HG03025 (cell line): ENCODE measurements around the gene PLSCR3.
A peak's percentile ranks its signal among the peaks of the same experiment; 100 is the strongest.

Experiments used
- ATAC-seq: cut with Tn5 transposase; IDR thresholded peaks from one replicate; pipeline ENCODE4 v1.9.1; 2021; ENCODE audit warnings: mild to moderate bottlenecking, moderate library complexity; ENCODE audit not compliant: unreplicated experiment, low FRiP score

Gene PLSCR3

GRCh38 chr17:7407082-7407481 lies 12.8 kb upstream of the PLSCR3 start:
- no peak for ATAC-seq

DNA sequence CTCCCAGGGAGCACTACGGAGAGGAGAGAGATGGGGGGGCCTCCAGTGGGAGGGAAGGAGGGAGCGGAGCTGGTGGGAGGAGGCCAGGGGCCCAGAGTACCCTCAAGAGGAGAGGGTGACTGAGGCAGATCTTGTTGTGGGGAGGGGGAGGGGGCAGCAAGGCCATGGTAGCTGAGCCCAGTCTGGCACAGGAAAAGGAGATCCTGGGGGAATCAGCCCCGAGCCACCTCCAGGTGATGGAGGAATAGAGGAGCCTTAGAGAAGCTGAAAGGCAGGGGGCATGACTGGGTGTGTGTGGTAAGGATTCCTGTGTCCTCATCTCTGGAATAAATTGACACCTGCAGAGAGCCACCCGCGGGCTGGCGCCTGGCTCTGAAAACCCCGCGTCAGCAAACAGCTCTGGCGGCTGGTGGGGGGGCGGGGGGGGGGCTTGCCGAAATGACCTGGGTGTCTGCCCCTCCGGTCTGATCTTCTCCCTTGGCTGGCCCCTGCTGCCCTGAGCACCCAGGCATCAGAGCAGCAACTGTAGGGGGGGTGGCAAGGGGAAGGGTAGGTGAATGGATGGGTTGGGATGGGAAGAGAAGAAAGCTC lies 12.0 kb upstream of the PLSCR3 start:
- ATAC-seq = no peak

- no peak for ATAC-seq
Measured at GRCh38 chr17:7405350-7406234, 11.3 kb upstream of the PLSCR3 start.

DNA sequence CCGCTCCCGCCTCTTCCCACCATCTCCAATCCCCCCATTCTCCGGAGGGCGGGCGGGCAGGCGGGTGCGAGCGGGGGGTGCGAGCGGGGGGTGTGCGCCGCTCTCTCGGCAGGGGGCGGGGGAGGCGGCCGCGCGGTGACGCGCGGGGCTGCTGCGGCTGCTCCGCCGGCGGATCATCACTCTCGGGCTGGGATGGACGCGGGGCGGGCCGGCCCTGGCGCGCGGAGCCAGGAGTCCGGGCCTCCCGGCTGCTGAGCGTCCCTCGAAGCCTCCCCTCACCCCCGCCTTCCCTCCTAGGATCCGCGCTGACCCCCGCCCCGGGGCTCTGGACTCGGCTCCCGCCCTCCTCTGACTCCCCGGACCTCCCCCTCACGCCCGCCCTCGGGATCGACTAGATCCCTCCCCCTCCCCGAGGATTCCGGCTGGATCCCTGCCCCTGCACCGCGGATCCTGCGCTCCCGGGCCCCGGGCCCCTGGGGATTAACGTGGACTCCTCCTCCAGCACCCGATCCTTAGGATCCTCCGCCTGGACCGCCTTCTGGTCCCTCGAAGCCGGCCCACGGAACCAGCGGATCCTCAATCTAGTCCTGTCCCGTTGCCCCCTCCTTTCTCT lies 10.5 kb upstream of the PLSCR3 start:
- peak; percentile 7 for ATAC-seq

DNA sequence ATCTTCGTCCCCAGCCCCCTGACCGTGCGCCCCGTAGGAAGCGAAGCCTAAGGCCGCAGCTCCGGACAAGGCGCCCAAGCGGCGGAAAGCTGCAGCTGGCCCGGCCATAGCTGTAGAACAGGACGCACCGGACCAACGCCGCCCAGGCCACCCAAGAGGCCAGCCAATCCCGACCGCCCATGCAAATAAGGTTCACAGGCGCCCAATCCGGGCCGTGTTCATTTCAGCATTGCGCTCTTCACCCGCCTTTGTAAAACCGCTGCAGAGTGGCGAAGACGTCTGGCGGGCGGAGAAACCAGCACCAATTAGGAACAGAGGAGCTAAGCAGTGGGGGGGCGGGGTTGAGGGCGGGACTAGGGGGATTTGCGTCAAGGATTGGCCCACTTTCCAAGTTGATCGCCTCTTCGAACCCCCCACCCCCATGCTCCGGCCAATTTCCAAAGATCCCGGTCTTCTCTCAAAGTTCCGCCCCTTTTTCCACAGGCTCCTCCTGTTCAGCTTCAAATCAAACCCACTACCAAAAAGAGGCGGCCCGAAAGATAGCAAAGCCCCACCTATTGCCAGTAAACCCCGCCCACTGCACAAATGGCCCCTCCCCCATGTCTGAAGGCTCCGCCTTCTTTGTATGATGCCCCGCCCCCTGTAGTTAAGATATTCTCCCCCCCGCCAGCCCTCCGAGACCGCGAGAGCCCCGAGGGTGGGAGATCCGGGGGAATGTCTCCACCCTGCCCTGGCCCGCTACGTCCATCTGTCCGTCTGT lies 9.8 kb upstream of the PLSCR3 start, which contains the start of gene TMEM256:
TMEM256 (minus strand) TSS at position 121 of the 760 bp plus-strand sequence; CDS start at position 108, 13 bp downstream.
- ATAC-seq = peak; percentile 81

DNA sequence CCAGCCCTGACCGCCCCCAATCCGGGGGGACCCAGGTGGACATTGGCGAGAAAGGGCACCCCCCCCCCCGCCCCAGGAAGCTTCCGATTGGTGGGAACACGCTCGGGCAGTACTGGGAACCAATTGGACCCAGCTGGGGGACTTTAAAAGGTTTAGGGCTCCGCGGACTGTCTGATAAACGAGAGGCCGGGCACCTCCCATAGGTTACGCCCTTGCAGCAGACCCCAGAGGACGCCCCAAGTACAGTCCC lies 9.3 kb upstream of the PLSCR3 start:
- ATAC-seq = no peak

- no peak for ATAC-seq
Measured at GRCh38 chr17:7403043-7403726, 8.9 kb upstream of the PLSCR3 start.

- no peak for ATAC-seq
Measured at GRCh38 chr17:7398612-7399011, 4.3 kb upstream of the PLSCR3 start.

DNA sequence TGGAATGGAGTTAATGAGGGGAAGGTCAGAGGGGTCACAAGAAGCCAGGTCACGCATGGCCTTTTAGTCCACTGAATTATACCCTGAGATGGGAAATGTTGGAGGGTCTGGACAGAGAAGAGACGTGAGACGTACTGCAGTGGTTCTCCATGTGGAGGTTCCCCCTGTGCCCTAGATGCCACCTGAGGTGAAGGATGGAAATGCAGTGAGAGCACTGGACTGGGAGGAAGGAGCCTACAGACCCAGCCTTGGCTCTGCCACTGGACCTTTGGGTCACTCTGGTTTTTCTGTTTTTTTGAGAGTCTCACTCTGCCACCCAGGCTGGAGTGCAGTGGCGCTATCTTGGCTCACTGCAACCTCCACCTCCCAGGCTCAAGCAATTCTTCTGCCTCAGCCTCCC lies 1.8 kb upstream of the PLSCR3 start:
- ATAC-seq = no peak

DNA sequence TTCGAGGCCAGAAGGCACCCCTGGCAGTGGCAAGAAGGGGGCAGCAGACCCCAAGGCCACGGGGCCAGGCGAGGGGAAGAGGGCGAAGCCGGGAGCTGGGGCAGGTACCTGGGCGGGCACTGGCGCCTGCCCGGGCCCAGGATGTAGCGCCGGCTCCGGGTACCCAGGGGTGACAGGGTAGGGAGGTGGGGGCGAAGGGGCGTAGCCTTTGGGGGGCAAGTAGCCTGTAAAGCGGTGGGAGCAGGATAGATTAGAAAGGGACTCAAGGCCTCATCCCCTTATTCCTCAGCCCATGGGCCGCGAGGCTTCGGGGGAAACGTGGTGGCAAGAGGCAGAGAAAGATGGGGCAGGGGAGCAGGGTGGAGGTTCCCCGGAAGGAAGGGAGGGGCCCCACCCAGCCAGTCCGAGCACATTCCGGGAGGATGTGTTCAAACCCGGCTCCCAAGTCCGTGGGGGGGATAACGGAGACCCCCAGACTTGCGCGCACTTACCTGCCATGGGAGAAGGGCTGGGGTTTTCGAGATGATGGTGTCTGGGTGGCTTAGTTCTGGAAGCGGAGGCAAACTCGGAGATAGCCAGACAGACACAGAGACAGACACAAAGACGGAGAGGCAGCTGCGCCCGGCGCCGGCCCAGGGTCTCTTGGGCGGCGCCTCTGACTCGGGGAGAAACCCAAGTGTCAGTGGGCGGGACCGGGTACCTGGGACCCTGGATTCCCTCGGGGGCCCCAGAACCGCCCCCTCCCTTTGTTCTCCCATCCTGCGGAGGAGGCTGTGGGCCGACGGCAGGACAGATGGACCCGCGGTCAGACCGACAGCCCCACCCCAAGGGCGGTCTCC lies 493 bp downstream of the PLSCR3 start:
- peak; percentile 33 for ATAC-seq

DNA sequence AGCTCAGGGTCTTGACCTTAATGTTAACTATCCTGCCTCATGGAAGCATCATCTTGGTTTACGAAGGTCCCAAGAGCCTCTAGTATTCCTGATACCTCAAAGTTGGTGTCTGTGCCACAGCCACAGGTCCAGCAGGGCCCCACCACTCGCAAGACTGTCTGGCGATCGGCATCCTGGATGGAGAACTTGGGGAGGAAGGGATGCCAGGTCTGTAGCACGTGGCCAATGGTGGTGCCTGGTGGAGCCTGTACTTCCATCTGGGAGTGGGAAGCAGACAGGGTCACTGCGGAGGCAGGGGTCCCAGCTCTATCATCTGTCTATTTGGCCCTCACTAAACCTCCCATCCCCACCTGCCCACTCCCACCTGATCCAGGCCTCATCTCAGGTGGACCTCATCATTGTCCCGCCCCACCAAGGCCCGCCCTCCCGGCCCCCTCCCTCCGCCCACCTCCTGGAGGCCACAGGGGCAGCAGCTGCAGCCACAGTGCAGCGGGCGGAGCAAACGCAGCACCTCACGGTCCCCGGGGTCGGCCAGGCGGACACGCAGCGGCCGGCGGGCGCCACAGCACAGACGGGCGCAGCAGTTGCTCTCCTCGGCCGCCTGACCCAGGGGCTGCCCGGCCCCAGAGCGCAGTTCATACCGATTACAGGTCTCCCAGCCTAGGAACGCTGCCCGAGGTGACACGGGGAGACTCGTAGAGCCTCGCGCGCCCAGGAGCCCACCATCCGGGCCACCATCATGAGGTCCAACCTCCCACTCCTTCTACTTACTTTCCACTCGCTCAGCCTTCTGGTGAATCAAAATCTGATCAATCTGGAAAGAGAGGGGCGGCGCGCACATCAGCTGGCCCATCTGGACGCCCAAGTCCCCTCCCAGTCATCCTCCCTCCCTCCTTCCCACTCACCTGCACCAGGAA lies 1.4 kb downstream of the PLSCR3 start:
- ATAC-seq = no peak

GRCh38 chr17:7391307-7391706 lies 3.0 kb downstream of the PLSCR3 start:
- ATAC-seq = no peak

- ATAC-seq = no peak
Measured at GRCh38 chr17:7389924-7390910, 4.1 kb downstream of the PLSCR3 start.

DNA sequence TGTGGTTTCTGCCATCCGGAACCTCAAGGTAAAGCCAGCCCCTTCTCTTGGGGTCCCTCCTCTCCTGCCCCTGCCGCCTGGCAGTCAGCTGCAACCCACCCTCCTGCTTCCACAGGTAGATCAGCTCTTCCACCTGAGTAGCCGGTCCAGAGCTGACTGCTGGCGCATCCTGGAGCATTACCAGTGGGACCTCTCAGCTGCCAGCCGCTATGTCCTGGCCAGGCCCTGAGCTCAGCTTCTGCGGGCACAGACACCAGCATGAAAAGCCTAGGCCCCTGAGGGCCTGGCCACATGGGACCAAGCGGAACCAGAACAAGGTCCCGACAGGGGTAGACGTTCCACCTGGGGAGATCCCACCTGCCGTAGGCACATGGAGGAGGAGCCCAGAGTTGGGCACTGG lies 5.5 kb downstream of the PLSCR3 start:
- ATAC-seq = no peak

DNA sequence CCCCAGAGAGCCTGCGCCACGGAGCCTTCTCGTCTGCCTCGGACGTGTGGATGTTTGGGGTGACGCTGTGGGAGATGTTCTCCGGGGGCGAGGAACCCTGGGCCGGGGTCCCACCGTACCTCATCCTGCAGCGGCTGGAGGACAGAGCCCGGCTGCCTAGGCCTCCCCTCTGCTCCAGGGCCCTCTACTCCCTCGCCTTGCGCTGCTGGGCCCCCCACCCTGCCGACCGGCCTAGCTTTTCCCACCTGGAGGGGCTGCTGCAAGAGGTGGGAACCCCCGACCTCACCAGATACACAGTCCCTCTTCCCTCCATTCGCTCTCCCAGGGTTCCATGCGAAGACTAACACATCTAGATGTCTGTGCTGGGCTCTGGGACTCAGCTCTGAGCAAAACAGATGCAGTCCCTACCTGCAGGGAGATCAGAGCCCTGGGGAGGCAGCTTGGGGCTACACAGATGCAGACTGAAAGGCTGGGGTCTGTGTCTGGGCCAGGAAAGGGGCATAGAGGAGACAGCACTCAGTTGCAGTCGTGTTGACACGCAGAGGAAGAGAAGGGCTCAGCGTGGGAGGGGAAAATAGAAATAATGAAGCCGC lies 9.7 kb downstream of the PLSCR3 start:
- ATAC-seq = no peak

DNA sequence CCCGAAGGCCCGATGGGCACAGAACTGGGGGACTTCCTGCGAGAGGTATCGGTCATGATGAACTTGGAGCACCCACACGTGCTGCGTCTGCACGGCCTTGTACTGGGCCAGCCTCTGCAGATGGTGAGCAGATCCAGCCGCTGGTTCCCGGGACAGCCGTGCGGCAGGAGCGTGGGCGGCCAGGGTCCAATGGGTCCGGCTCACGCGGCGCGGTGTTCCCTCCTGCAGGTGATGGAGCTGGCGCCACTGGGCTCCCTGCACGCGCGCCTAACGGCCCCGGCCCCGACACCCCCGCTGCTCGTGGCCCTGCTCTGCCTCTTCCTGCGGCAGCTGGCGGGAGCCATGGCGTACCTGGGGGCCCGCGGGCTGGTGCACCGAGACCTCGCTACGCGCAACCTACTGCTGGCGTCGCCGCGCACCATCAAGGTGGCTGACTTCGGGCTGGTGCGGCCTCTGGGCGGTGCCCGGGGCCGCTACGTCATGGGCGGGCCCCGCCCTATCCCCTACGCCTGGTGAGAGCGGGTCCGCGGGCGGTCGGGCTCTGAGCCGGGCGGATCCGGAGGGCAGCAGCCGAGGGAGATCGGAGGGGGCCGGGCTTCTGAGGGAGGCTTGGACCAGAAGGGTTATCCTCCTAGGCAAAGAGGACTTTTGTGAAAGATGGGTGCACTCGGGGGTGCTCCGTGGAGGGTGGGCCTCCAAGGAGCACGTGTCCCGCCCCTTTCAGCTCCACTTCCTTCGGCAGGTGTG lies 10.4 kb downstream of the PLSCR3 start:
- ATAC-seq = no peak
